ENCODE measurements around the gene SGMS1.

GRCh38 chr10:50640238-50640637 is 16.5 kb upstream of the SGMS1 start:
- TF ChIP-seq, protein P1, sequence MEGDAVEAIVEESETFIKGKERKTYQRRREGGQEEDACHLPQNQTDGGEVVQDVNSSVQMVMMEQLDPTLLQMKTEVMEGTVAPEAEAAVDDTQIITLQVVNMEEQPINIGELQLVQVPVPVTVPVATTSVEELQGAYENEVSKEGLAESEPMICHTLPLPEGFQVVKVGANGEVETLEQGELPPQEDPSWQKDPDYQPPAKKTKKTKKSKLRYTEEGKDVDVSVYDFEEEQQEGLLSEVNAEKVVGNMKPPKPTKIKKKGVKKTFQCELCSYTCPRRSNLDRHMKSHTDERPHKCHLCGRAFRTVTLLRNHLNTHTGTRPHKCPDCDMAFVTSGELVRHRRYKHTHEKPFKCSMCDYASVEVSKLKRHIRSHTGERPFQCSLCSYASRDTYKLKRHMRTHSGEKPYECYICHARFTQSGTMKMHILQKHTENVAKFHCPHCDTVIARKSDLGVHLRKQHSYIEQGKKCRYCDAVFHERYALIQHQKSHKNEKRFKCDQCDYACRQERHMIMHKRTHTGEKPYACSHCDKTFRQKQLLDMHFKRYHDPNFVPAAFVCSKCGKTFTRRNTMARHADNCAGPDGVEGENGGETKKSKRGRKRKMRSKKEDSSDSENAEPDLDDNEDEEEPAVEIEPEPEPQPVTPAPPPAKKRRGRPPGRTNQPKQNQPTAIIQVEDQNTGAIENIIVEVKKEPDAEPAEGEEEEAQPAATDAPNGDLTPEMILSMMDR (IDR thresholded peaks at IDR 0.05; ENCODE audit: insufficient read depth, low read length, poor library complexity, severe bottlenecking) = no peak
- no peak for TF ChIP-seq EZH2phosphoT487 (conservative IDR thresholded peaks at IDR 0.05; ENCODE audit: low read length)
